Eye (tissue), 1 donor: ENCODE data around the gene KCNQ1.

Source experiments
- DNase-seq: peaks from one replicate; pipeline ENCODE4 v3.0.0-alpha.2; 2015

KCNQ1 gene

DNA sequence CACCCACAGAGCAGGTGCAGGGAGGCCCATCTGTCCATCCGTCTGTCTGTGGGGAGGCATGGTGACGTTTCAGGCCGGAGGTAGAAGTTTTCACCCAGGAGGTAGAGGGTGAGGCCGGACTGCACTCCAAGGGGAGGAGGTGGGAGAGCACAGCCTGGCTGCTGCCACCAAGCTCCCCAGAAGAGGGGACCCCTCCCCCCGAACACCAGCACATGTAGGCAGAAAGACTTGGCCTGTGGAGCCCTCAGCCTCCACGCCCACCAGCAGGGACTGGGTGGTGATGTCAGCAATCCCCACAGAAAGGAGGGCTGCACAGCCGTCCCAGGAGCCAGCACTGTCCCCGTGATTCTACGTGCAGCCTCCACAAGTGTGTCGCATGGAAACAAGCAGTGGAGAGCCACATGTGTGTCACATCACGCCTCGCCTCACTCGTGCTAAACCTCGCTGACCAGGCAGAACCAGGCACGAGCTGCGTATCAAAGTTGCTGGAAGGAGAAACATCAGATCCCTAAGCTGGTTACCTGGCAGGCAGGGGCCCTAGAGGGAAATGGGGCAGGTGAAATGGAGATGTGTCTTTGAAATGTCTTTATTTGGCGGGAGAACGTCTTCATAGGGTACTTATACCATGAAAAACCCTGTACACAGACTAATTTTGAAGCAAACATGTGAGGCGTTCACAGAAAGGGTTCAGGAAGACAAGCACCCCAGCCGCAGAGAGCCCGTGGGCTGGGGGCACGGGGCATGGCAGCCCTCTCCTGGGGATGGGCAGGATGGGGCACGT, 391.7 kb downstream of the KCNQ1 start:
- DNase-seq, result peak; percentile 75

- peak; percentile 92 for DNase-seq
Measured at GRCh38 chr11:2837096-2837601, 392.3 kb downstream of the KCNQ1 start.

- no peak for DNase-seq
Measured at GRCh38 chr11:2837651-2838050, 392.8 kb downstream of the KCNQ1 start.

DNA sequence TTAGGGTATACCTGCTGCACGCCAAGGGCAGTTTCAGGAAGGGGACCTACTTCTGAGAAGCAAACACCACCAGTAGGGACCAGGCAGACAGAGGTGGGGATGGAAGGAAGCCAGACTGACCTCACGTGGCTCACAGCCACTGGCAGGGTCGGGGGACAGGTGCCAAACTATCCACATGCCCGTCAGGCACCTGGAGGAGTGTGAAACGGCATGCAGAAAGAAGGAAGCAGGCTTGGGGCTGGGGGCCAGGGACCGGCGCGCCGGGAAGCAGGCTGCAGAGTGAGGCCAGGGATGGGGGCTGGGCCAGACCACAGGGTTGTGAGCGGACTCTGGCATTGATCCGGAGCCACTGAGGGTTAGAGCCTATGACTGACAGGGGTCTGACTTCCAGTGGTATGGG, 393.3 kb downstream of the KCNQ1 start:
- no peak for DNase-seq

DNA sequence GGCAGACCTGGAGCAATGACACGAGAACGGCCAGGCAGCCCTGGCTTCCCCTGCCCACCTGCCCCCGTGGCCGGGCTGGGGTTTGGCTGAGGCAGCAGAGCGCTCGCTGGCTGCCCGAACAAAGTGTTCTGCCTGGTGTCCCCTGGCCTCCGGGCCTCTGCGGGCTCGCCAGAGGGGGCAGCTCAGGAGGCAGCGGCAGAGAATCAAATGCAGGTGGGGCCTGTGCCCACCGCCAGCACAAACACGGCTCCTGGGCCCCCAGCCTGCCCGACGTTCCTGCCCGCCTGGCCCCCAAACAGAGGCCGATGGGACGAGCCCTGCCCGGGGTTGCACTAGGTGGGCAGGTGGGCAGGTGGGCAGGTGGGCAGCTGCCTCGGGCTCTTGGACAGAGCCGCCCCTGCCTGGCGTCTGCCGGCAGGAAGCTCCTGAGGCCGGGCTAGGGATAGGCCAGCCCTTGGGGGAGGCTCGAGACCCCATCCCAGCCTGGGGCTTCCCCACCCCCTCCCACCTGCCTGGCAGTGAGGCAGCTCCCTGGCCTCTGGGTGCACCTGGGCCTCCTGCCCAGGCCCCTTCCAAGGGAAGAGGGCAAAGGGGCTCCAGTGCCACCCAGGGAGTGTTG, 394.0 kb downstream of the KCNQ1 start:
- no peak for DNase-seq

DNA sequence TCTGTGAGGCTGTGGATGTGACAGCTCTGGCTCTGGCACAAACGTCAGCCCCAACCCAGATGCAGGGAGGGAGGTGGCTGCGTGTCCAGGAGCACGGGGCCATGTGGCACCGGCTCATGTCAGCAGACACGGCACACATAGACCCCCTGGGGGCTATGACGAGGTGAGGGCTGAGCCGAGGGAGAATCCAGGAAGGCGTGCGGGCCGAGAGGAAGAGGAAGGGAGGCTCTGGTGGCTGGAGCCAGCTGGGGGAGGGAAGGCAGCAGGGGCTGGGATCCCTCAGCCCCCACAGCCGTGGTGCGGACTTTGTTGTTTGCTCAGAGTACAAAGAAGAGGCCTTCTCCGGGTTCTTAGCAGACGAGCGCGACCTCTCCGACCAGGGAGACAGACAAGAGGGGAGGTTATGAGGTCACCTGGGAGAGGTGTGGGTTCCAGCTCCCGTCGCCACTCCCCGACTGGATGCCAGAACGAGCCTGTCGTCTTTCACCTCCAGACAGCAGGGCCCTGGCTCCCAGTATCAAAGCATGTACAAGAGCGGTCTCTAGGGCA, 394.7 kb downstream of the KCNQ1 start:
- no peak for DNase-seq

DNA sequence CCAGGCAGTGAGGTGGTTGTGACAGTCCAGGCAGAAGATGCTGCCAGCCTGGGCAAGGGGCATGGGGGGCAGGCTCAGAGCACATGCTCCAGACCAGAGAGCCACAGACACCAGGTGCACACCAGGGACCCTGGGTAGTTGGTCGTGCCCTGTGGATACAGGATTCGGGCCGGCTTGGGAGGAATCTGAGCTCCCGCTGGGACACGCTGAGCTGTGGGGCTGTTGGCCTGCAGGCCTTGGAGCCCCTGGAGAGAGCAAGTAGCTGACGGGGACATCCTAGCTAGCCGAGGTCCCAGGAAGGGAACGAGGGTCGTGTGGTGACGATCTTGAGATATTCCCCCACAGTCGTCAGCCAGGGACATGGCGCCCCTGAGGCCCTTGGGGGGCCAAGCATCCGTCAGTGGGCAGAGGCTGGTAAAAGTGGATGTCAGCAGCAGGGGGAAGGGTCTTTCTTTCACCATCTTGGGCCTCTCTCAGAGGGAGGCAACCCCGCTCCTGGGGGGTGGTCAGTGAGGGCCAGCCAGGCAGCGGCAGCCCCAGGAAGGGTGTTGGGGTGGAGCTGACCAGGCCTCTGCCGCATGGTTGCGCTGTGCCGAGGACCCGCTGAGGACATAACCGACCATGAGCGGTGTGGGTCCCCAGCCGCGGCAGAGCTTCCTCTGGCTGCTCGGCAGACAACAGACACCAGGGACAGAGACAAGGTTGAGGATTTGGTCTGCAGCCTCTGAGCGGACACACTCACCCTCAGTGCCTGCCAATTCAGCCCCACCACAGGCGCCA, 396.8 kb downstream of the KCNQ1 start:
- no peak for DNase-seq

DNA sequence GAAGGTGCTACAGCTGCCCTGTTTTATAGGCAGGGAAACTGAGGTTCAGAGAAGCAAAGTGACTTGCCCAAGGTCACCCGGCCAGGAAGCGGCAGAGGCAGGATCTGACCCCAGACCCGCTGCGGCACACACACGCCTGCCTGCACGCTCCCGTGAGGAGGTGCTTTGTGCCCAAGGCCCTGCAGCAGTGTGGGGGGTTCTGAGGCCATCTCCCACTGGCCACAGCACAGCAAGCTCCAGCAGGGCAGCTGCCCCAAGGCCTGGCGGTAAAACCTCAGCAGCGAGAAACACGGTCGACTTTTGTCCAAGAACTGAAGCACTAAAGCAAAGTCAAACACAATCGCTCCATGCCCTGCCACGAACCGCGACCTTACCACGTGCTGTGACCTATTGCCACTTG, 398.1 kb downstream of the KCNQ1 start:
- DNase-seq, result no peak

DNA sequence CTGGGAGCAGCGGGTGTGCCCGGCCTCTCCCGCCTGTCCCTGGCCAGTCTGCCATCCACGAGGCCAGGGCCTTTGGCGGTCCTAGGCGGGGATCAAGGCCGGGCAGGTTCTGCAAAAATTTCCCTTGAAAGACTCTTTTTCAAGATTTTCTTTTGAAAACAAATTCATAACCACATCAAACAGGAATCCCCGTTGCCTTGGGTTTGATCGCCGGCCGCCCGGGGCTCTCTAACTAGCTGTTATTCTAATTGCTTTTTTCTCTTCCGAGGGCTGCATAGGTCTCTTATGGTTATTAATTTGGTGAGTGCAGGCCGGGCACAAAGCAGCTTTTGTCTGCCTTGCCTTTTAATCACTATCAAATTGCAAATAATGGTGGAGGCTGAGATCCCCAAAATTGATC, 398.7 kb downstream of the KCNQ1 start:
- no peak for DNase-seq

GRCh38 chr11:2844116-2844842, 399.5 kb downstream of the KCNQ1 start:
- no peak for DNase-seq

DNA sequence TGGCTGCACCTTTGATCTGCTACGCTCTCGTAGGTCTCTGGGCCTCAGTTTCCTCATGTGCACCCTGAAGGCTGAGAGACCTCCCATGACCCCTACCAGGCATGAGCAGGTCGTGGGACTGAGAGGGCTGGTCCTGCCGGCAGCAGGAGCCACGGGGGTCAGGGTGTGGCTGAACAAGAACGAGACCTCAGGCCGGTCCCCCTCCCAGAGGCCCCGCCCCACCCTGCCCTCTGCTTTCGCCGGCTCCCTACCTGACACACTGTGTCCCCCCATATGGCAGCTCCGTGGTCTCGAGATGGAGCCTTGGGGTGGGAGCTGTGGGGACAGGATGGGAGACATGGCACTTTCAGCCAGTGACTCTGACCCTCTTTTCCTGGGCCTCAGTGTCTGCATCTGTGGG, 400.2 kb downstream of the KCNQ1 start:
- DNase-seq, result no peak

GRCh38 chr11:2846056-2846455, 401.2 kb downstream of the KCNQ1 start:
- DNase-seq, result no peak

DNA sequence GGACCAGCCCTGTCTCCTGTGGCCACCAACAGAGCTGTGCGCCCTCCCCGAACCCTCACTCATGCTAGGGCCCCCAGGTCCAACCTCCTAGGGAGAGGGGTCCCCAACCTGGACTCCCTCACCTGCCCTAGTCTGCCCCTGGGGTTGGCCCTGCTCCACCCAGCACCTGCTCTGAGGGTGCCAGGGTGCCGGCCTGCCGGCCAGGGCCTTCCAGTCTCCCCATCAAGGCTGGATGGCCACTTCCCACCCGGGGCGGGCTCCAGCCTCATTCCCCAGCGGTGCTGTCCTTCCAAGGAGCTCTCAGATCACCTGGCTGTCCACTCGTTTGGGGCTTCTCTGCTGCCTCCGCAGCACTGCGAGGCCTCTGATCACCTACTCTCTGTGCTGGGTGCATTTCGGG, 401.7 kb downstream of the KCNQ1 start:
- DNase-seq, result no peak

GRCh38 chr11:2847561-2847960, 402.8 kb downstream of the KCNQ1 start:
- no peak for DNase-seq

- no peak for DNase-seq
Measured at GRCh38 chr11:2848497-2848896, 403.7 kb downstream of the KCNQ1 start.

DNA sequence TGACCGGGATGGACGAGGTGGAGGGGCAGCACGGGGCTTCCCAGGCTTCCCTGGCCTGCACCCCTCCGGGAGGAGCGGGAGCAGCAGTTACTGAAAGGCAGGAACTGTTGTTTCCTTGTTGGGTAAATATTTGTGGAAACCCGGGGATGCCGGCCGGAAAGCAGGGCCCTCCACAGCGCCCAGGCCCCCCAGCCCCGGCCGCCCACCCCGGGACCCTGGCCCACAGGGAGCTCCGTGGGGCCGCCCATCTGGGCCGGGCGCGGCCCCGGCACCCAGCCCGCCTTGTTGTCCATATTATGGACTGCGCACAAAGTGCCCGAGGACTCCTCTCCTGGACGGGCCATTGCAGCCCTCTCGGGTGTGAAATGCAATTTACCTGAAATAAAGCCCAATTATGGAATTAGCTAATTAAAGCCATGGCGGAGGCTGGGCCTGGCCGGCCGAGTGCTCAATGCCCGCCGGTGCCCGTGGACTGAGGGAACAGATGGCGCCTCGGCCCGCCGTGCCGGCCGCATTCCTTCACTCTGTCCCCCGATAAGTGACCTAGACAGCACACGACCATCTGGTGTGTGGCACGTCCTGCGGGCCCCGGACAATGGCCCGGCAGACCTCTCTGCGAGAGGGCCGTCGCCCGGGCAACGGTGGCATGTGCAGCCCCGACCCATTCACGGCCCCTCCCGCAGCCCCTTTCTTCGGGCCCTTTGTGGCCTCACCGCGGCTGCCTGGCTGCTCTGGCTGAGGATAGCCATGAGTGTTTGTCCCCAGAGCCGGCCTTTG, 405.4 kb downstream of the KCNQ1 start:
- peak; percentile 91 for DNase-seq

- DNase-seq, result no peak
Measured at GRCh38 chr11:2853401-2853800, 408.6 kb downstream of the KCNQ1 start.

DNA sequence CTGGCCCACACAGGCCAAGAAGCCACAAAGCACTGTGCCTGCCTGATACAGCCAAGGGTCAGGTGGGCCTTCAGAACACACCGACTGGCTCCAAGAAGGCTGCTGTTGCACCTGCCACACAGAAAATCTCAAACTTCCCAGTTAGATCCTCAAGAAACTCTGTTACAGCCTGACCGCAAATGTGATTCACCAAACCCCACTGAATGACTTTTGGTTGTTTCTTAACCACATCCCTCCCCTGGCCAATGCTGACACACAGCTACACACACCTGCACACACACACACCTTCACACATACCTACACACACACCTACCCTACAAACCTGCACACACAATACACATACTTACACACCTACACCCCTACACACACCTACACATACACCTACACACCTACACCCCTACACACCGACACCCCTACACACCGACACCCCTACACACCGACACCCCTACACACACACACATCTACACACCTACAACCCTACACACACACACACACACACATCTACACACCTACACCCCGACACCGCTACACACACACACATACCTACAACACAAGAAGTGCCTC, 409.3 kb downstream of the KCNQ1 start:
- DNase-seq, result no peak

DNA sequence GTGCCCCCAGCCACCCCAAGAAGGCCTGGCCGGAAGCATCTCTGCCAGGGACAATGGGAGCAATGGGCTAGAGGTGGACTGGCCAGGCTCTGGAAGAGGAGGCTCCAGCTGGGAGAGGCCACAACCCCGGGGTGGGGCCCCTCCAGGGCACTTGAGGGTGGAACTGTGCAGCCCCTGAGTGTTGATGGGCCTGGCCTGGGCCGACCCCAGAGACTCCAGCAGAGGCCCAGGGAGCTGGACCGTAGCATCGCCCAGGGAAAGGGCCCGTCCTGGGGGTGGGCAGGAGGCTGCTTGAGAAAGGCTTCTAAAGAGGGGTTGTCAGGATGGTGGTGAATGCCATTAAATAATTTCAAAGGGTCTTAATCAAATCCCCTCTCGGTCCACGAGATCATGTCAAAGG, 410.4 kb downstream of the KCNQ1 start:
- DNase-seq, result no peak

GRCh38 chr11:2857276-2857675, 412.5 kb downstream of the KCNQ1 start:
- no peak for DNase-seq

DNA sequence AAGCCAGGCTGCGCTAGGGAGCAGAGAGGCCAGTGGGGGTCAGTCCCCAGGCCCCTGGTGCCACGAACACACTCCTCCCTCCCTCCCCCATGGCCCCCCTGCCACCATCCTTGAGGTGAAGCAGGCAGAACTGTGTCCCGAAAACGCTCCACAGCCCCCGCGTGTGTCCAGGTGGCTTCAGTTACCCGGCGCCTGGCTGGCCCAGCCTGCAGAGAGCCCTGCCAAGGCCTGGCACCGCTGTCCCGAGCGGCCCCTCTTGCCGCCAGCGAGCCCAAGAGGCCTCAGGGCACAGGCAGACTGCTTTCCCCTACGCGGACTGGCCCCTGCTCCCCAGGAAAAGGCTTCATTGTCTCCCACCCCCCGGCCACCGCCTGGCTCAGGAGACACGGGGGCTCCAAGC, 413.1 kb downstream of the KCNQ1 start:
- DNase-seq, result no peak
